IPS-18a (cell line): ENCODE data around the gene CMSS1.

Source experiments
- H3K27ac ChIP-seq: one replicate; pipeline ENCODE4 v1.5.1; 2013; ENCODE audit warnings: low read length
- H3K27me3 ChIP-seq: one replicate; pipeline ENCODE4 v1.6.1; 2013; ENCODE audit warnings: mild to moderate bottlenecking, low read length; ENCODE audit not compliant: control insufficient read depth, insufficient read depth
- H3K36me3 ChIP-seq: one replicate; pipeline ENCODE4 v1.6.1; 2013; ENCODE audit warnings: low read depth, low read length; ENCODE audit not compliant: control insufficient read depth
- H3K4me1 ChIP-seq: one replicate; pipeline ENCODE4 v1.6.1; 2013; ENCODE audit warnings: low read depth, low read length; ENCODE audit not compliant: control insufficient read depth
- H3K4me3 ChIP-seq: one replicate; pipeline ENCODE4 v1.5.1; 2013; ENCODE audit warnings: low read length
- H3K9ac ChIP-seq: one replicate; pipeline ENCODE4 v1.6.1; 2013; ENCODE audit warnings: mild to moderate bottlenecking, low read length, moderate library complexity
- H3K9me3 ChIP-seq: one replicate; pipeline ENCODE4 v1.6.1; 2013; ENCODE audit warnings: low read depth, low read length; ENCODE audit not compliant: control insufficient read depth

Gene CMSS1

GRCh38 chr3:99817437-99818240 is at the start of gene CMSS1:
CMSS1 (plus strand) TSS chr3:99817862.
- H3K4me3 ChIP-seq, result peak within 1 kb of the TSS; percentile 91
- no peaks in the 10 kb centered on the region for H3K9me3 ChIP-seq
- peak within 1 kb of the TSS; percentile 81 for H3K9ac ChIP-seq
- no peaks in the 10 kb centered on the region for H3K27me3 ChIP-seq
- no peaks in the 10 kb centered on the region for H3K4me1 ChIP-seq
- H3K36me3 ChIP-seq, result no peaks in the 10 kb centered on the region
- peak within 1 kb of the TSS; percentile 83 for H3K27ac ChIP-seq

- H3K36me3 ChIP-seq, result no peaks in the 10 kb centered on the region
These were observed 49.5 kb upstream of the CMSS1 start for GRCh38 chr3:99768126-99768525.

GRCh38 chr3:99768808-99769501 is 48.7 kb upstream of the CMSS1 start:
- no peak overlapping the region for H3K9ac ChIP-seq
- H3K27me3 ChIP-seq, result no peaks in the 10 kb centered on the region
- H3K9me3 ChIP-seq, result no peaks in the 10 kb centered on the region
- no peak overlapping the region for H3K4me3 ChIP-seq
- no peak overlapping the region for H3K27ac ChIP-seq
- no peaks in the 10 kb centered on the region for H3K36me3 ChIP-seq
- no peaks in the 10 kb centered on the region for H3K4me1 ChIP-seq

More at GRCh38 chr3:99768126-99768525, 49.5 kb upstream of the CMSS1 start:
- Histone ChIP-seq H3K27ac (no peak overlapping the region), H3K9me3 (no peaks in the 10 kb centered on the region), H3K9ac (no peak overlapping the region), H3K4me3 (no peak overlapping the region), H3K4me1 (no peaks in the 10 kb centered on the region), H3K27me3 (no peaks in the 10 kb centered on the region)

GRCh38 chr3:99772171-99772570 is 45.5 kb upstream of the CMSS1 start:
- no peaks in the 10 kb centered on the region for H3K4me1 ChIP-seq
- no peak overlapping the region for H3K4me3 ChIP-seq
- H3K27me3 ChIP-seq, result no peaks in the 10 kb centered on the region
- no peak overlapping the region for H3K9ac ChIP-seq
- no peaks in the 10 kb centered on the region for H3K9me3 ChIP-seq
- no peaks in the 10 kb centered on the region for H3K36me3 ChIP-seq
- H3K27ac ChIP-seq, result no peak overlapping the region

- no peak overlapping the region for H3K27ac ChIP-seq
- no peaks in the 10 kb centered on the region for H3K36me3 ChIP-seq
- H3K9ac ChIP-seq, result no peak overlapping the region
- H3K9me3 ChIP-seq, result no peaks in the 10 kb centered on the region
- H3K27me3 ChIP-seq, result no peaks in the 10 kb centered on the region
- H3K4me1 ChIP-seq, result no peaks in the 10 kb centered on the region
- no peak overlapping the region for H3K4me3 ChIP-seq
These were observed 45.0 kb upstream of the CMSS1 start for GRCh38 chr3:99772671-99773070.

- Histone ChIP-seq H3K36me3 (no peaks in the 10 kb centered on the region), H3K9me3 (no peaks in the 10 kb centered on the region), H3K27ac (no peak overlapping the region), H3K4me3 (no peak overlapping the region), H3K27me3 (no peaks in the 10 kb centered on the region), H3K9ac (no peak overlapping the region), H3K4me1 (no peaks in the 10 kb centered on the region)
These were observed 43.2 kb upstream of the CMSS1 start for GRCh38 chr3:99774467-99774866.

GRCh38 chr3:99776516-99777209 is 41.0 kb upstream of the CMSS1 start:
- H3K27me3 ChIP-seq, result no peaks in the 10 kb centered on the region
- no peak overlapping the region for H3K27ac ChIP-seq
- no peaks in the 10 kb centered on the region for H3K4me1 ChIP-seq
- no peaks in the 10 kb centered on the region for H3K9me3 ChIP-seq
- no peaks in the 10 kb centered on the region for H3K36me3 ChIP-seq
- H3K9ac ChIP-seq, result no peak overlapping the region
- H3K4me3 ChIP-seq, result no peak overlapping the region

GRCh38 chr3:99777210-99777549 is 40.5 kb upstream of the CMSS1 start:
- no peak overlapping the region for H3K9ac ChIP-seq
- H3K4me3 ChIP-seq, result no peak overlapping the region
- H3K27ac ChIP-seq, result no peak overlapping the region
- no peaks in the 10 kb centered on the region for H3K9me3 ChIP-seq
- H3K4me1 ChIP-seq, result no peaks in the 10 kb centered on the region
- H3K27me3 ChIP-seq, result no peaks in the 10 kb centered on the region
- no peaks in the 10 kb centered on the region for H3K36me3 ChIP-seq

- no peak overlapping the region for H3K9ac ChIP-seq
- no peaks in the 10 kb centered on the region for H3K9me3 ChIP-seq
- no peaks in the 10 kb centered on the region for H3K36me3 ChIP-seq
- no peak overlapping the region for H3K27ac ChIP-seq
- H3K4me3 ChIP-seq, result no peak overlapping the region
- H3K27me3 ChIP-seq, result no peaks in the 10 kb centered on the region
- no peaks in the 10 kb centered on the region for H3K4me1 ChIP-seq
These were observed 40.0 kb upstream of the CMSS1 start for GRCh38 chr3:99777708-99778107.

GRCh38 chr3:99780749-99781148 is 36.9 kb upstream of the CMSS1 start:
- H3K36me3 ChIP-seq, result no peaks in the 10 kb centered on the region
- H3K9ac ChIP-seq, result no peak overlapping the region
- no peaks in the 10 kb centered on the region for H3K9me3 ChIP-seq
- no peaks in the 10 kb centered on the region for H3K4me1 ChIP-seq
- H3K27me3 ChIP-seq, result no peaks in the 10 kb centered on the region
- H3K27ac ChIP-seq, result no peak overlapping the region
- H3K4me3 ChIP-seq, result no peak overlapping the region

- Histone ChIP-seq H3K9ac (no peak overlapping the region), H3K9me3 (no peaks in the 10 kb centered on the region), H3K4me3 (no peak overlapping the region), H3K36me3 (no peaks in the 10 kb centered on the region), H3K4me1 (no peaks in the 10 kb centered on the region), H3K27me3 (no peaks in the 10 kb centered on the region), H3K27ac (no peak overlapping the region)
These were observed 35.9 kb upstream of the CMSS1 start for GRCh38 chr3:99781761-99782160.
